DMS114 treated with DMSO at 0.1 percent for 48 hours (cell line): ENCODE results near the gene RAB7B.

Experiments used
- DNase-seq: peaks from one replicate; lab custom pipeline; 2025; ENCODE audit not compliant: unreplicated experiment; lab: John Stamatoyannopoulos, UW

The RAB7B gene

GRCh38 chr1:205975387-205975998 lies 27.7 kb downstream of the RAB7B start:
- DNase-seq = no peak

GRCh38 chr1:205974712-205975111 lies 28.5 kb downstream of the RAB7B start:
- DNase-seq = no peak

- no peak for DNase-seq
Measured at GRCh38 chr1:205973377-205974232, 29.6 kb downstream of the RAB7B start.

- DNase-seq = no peak
Measured at GRCh38 chr1:205972491-205973168, 30.6 kb downstream of the RAB7B start.

GRCh38 chr1:205972081-205972480 lies 31.1 kb downstream of the RAB7B start:
- no peak for DNase-seq

GRCh38 chr1:205971082-205971481 lies 32.1 kb downstream of the RAB7B start:
- DNase-seq = no peak

- no peak for DNase-seq
Measured at GRCh38 chr1:205970486-205970885, 32.7 kb downstream of the RAB7B start.

- DNase-seq = no peak
Measured at GRCh38 chr1:205969229-205969628, 34.0 kb downstream of the RAB7B start.

GRCh38 chr1:205967554-205968335 lies 35.5 kb downstream of the RAB7B start:
- no peak for DNase-seq

GRCh38 chr1:205965036-205965884 lies 37.9 kb downstream of the RAB7B start:
- DNase-seq = no peak

- DNase-seq = no peak
Measured at GRCh38 chr1:205963352-205964155, 39.6 kb downstream of the RAB7B start.

- no peak for DNase-seq
Measured at GRCh38 chr1:205962821-205963221, 40.4 kb downstream of the RAB7B start.

- DNase-seq = no peak
Measured at GRCh38 chr1:205961991-205962820, 41.0 kb downstream of the RAB7B start.

- DNase-seq = no peak
Measured at GRCh38 chr1:205961405-205961804, 41.8 kb downstream of the RAB7B start.

- DNase-seq = no peak
Measured at GRCh38 chr1:205959789-205960188, 43.4 kb downstream of the RAB7B start.

- no peak for DNase-seq
Measured at GRCh38 chr1:205955499-205955898, 47.7 kb downstream of the RAB7B start.

- DNase-seq = no peak
Measured at GRCh38 chr1:205954819-205955404, 48.3 kb downstream of the RAB7B start.

- no peak for DNase-seq
Measured at GRCh38 chr1:205951746-205952145, 51.4 kb downstream of the RAB7B start.
